WTC11 (cell line): ENCODE data around the gene IQSEC1. TPM values are rescaled to one million over a fixed set of nuclear protein-coding genes. Genes with fewer than 3 reads are reported as not detected.
A peak's percentile ranks its signal among the peaks of the same experiment; 100 is the strongest.

Source experiments
- ATAC-seq: fragments of 200-7000 bp; cut with Tn5 transposase; 2 replicates; pipeline ENCODE4 v1.10.0; 2021; ENCODE audit warnings: mild to moderate bottlenecking, moderate library complexity
- CTCF ChIA-PET: fragments of 300-600 bp; sonication (Branson Sonifier 250); formaldehyde crosslinking; loops from one replicate; lab custom pipeline; 2021; ENCODE audit warnings: antibody characterized with exemption; lab: Charles Lee
- POLR2A ChIA-PET: fragments of 350-600 bp; sonication (Branson Sonifier 250); formaldehyde crosslinking; loops from one replicate; lab custom pipeline; 2021; ENCODE audit warnings: antibody characterized with exemption; lab: Charles Lee
- DNase-seq: peaks from one replicate; pipeline ENCODE4 v3.0.0; 2021; ENCODE audit warnings: low spot score
- H3K27ac Mint-ChIP-seq: 2 replicates; pipeline ENCODE4 v1.8.0; 2021; ENCODE audit warnings: mixed read lengths
- H3K27me3 Mint-ChIP-seq: 2 replicates; pipeline ENCODE4 v1.8.0; 2021; ENCODE audit warnings: low read depth, mild to moderate bottlenecking, moderate library complexity, mixed read lengths
- H3K36me3 Mint-ChIP-seq: 2 replicates; pipeline ENCODE4 v1.8.0; 2021; ENCODE audit warnings: mixed read lengths
- H3K4me1 Mint-ChIP-seq: 2 replicates; pipeline ENCODE4 v1.8.0; 2022; ENCODE audit warnings: mixed read lengths
- H3K4me3 Mint-ChIP-seq: 2 replicates; pipeline ENCODE4 v1.8.0; 2021; ENCODE audit warnings: mild to moderate bottlenecking, moderate library complexity, mixed read lengths
- H3K9me3 Mint-ChIP-seq: 2 replicates; pipeline ENCODE4 v1.8.0; 2021; ENCODE audit warnings: mixed read lengths
- CBFB ChIP-seq: sonication (generic); formaldehyde crosslinking; IDR thresholded peaks from 2 replicates; pipeline ENCODE4 v1.8.1; 2022; ENCODE audit warnings: mild to moderate bottlenecking, low read depth, missing genetic modification reagents
- CDX4 ChIP-seq: fragments of 250-450 bp; sonication (Bioruptor Pico); IDR thresholded peaks from 2 replicates; pipeline ENCODE4 v1.9.0; 2021; ENCODE audit warnings: moderate library complexity, mild to moderate bottlenecking, inconsistent platforms, borderline replicate concordance
- CREB1 ChIP-seq: sonication (generic); formaldehyde crosslinking; IDR thresholded peaks from 2 replicates; pipeline ENCODE4 v1.8.0; 2023; ENCODE audit warnings: mild to moderate bottlenecking, missing genetic modification reagents
- CREM ChIP-seq: sonication (generic); formaldehyde crosslinking; IDR thresholded peaks from 2 replicates; pipeline ENCODE4 v1.8.1; 2022; ENCODE audit warnings: mild to moderate bottlenecking, missing genetic modification reagents, moderate library complexity
- E2F4 ChIP-seq: sonication (generic); formaldehyde crosslinking; IDR thresholded peaks from 2 replicates; pipeline ENCODE4 v1.8.1; 2022; ENCODE audit warnings: low read depth, mild to moderate bottlenecking, moderate library complexity, missing genetic modification reagents, borderline replicate concordance
- E2F5 ChIP-seq: sonication (generic); formaldehyde crosslinking; IDR thresholded peaks from 2 replicates; pipeline ENCODE4 v1.8.1; 2022; ENCODE audit warnings: mild to moderate bottlenecking, moderate library complexity, missing genetic modification reagents
- ELF4 ChIP-seq: sonication (generic); formaldehyde crosslinking; IDR thresholded peaks from 2 replicates; pipeline ENCODE4 v1.8.1; 2022; ENCODE audit warnings: low read depth, mild to moderate bottlenecking, moderate library complexity, missing genetic modification reagents
- FOXP1 ChIP-seq: sonication (generic); formaldehyde crosslinking; IDR thresholded peaks from 2 replicates; pipeline ENCODE4 v1.8.0; 2022; ENCODE audit warnings: missing genetic modification reagents, mild to moderate bottlenecking, moderate library complexity, borderline replicate concordance
- GABPB1 ChIP-seq: sonication (generic); formaldehyde crosslinking; IDR thresholded peaks from 2 replicates; pipeline ENCODE4 v1.8.1; 2023; ENCODE audit warnings: mild to moderate bottlenecking, missing genetic modification reagents
- HMGA2 ChIP-seq: fragments of 250-450 bp; sonication (Bioruptor Pico); IDR thresholded peaks from 2 replicates; pipeline ENCODE4 v1.4.0; 2021; ENCODE audit warnings: mild to moderate bottlenecking, moderate library complexity
- MAX ChIP-seq: sonication (generic); formaldehyde crosslinking; IDR thresholded peaks from 2 replicates; pipeline ENCODE4 v1.8.0; 2022; ENCODE audit warnings: mild to moderate bottlenecking, missing genetic modification reagents
- NR2C2 ChIP-seq: sonication (generic); formaldehyde crosslinking; IDR thresholded peaks from 2 replicates; pipeline ENCODE4 v1.8.0; 2022; ENCODE audit warnings: mild to moderate bottlenecking, missing genetic modification reagents
- NR3C1 ChIP-seq: sonication (generic); formaldehyde crosslinking; conservative IDR thresholded peaks from 2 replicates; pipeline ENCODE4 v1.8.1; 2023; ENCODE audit warnings: low read depth, mild to moderate bottlenecking, missing genetic modification reagents
- SMAD3 ChIP-seq: sonication (generic); formaldehyde crosslinking; IDR thresholded peaks from 2 replicates; pipeline ENCODE4 v1.8.0; 2022; ENCODE audit warnings: missing genetic modification reagents, mild to moderate bottlenecking, borderline replicate concordance
- SMAD4 ChIP-seq: sonication (generic); formaldehyde crosslinking; IDR thresholded peaks from 2 replicates; pipeline ENCODE4 v1.8.0; 2022; ENCODE audit warnings: mild to moderate bottlenecking, missing genetic modification reagents
- SOX15 ChIP-seq: fragments of 250-450 bp; sonication (Bioruptor Pico); IDR thresholded peaks from 2 replicates; pipeline ENCODE4 v1.9.0; 2021; ENCODE audit warnings: mild to moderate bottlenecking
- ZNF232 ChIP-seq: sonication (generic); formaldehyde crosslinking; IDR thresholded peaks from 2 replicates; pipeline ENCODE4 v1.8.0; 2022; ENCODE audit warnings: mild to moderate bottlenecking, missing genetic modification reagents
- ZNF396 ChIP-seq: fragments of 250-450 bp; sonication (Bioruptor Pico); IDR thresholded peaks from 2 replicates; pipeline ENCODE4 v1.8.0; 2021; ENCODE audit warnings: mild to moderate bottlenecking, moderate library complexity, borderline replicate concordance
- ZNF532 ChIP-seq: fragments of 250-450 bp; sonication (Bioruptor Pico); IDR thresholded peaks from 2 replicates; pipeline ENCODE4 v1.9.0; 2021; ENCODE audit warnings: mild to moderate bottlenecking, borderline replicate concordance
- total RNA-seq: library from RNA; stranded (reverse); gene quantifications from 3 replicates; pipeline ENCODE4 v1.2.3, GENCODE V29; 2021

IQSEC1 gene
- total RNA-seq, 1 experiment from 2014 or later: 35.0 TPM

- Mint-ChIP-seq H3K4me1 (peaks cover 38% of the 10 kb centered on the region), H3K4me3 (no peak overlapping the region), H3K27ac (peak overlapping the region; percentile 62), H3K36me3 (no peaks in the 10 kb centered on the region), H3K9me3 (no peaks in the 10 kb centered on the region), H3K27me3 (no peaks in the 10 kb centered on the region)
- ChIA-PET POLR2A (no interaction called here), CTCF (interaction anchor here (1.1 to 4.3 kb wide), 4 partner anchors 9 to 79 kb away, joined by 3 to 15 read pairs (median 6); no protein-coding TSS in a partner anchor)
- ATAC-seq: no peak
- TF ChIP-seq SMAD3 (CRISPR knock-in tag) (no peak), HMGA2 (CRISPR knock-in tag) (no peak)
- TF ChIP-seq, all 79 proteins: peak for 0
- no peak for DNase-seq
These were observed 60.1 kb downstream of the IQSEC1 start for GRCh38 chr3:13013151-13013561.

- H3K9me3 Mint-ChIP-seq: no peaks in the 10 kb centered on the region
- TF ChIP-seq CREB1 (CRISPR knock-in tag): no peak
- no peak for TF ChIP-seq CDX4
- no peak for TF ChIP-seq FOXP1 (CRISPR knock-in tag)
- TF ChIP-seq ELF4 (CRISPR knock-in tag): no peak
- ATAC-seq: no peak
- CTCF ChIA-PET: interaction anchor here (0.9 to 4.3 kb wide), 6 partner anchors 10 to 80 kb away, joined by 3 to 15 read pairs (median 4); no protein-coding TSS in a partner anchor
- peaks cover 29% of the 10 kb centered on the region for H3K4me1 Mint-ChIP-seq
- no peaks in the 10 kb centered on the region for H3K27me3 Mint-ChIP-seq
- H3K27ac Mint-ChIP-seq: no peak overlapping the region; the same call in 1 of the 2 replicates
- no peak for DNase-seq
- H3K36me3 Mint-ChIP-seq: no peaks in the 10 kb centered on the region
- POLR2A ChIA-PET: interaction anchor here (0.6 kb wide), 1 partner anchor 160 kb away, joined by 3 read pairs; no protein-coding TSS in a partner anchor
- H3K4me3 Mint-ChIP-seq: no peak overlapping the region
These were observed 61.0 kb downstream of the IQSEC1 start for GRCh38 chr3:13012221-13012691.

GRCh38 chr3:13011573-13012220 lies 61.5 kb downstream of the IQSEC1 start:
- Mint-ChIP-seq H3K9me3 (no peaks in the 10 kb centered on the region), H3K27me3 (no peaks in the 10 kb centered on the region), H3K36me3 (no peaks in the 10 kb centered on the region), H3K4me1 (peaks cover 25% of the 10 kb centered on the region), H3K27ac (no peak overlapping the region), H3K4me3 (no peak overlapping the region)
- ATAC-seq: peak; percentile 31
- no peak for DNase-seq
- CTCF ChIA-PET: interaction anchor here (0.9 to 4.3 kb wide), 4 partner anchors 16 to 80 kb away, joined by 3 to 15 read pairs (median 7); no protein-coding TSS in a partner anchor
- POLR2A ChIA-PET: interaction anchor here (0.6 kb wide), 1 partner anchor 160 kb away, joined by 3 read pairs; no protein-coding TSS in a partner anchor
- TF ChIP-seq SOX15 (CRISPR knock-in tag): no peak
- TF ChIP-seq E2F4 (CRISPR knock-in tag): no peak
- no peak for TF ChIP-seq CBFB

GRCh38 chr3:13010780-13011572 lies 62.3 kb downstream of the IQSEC1 start:
- no peaks in the 10 kb centered on the region for H3K36me3 Mint-ChIP-seq
- H3K4me3 Mint-ChIP-seq: no peak overlapping the region
- CTCF ChIA-PET: interaction anchor here (0.9 to 4.3 kb wide), 5 partner anchors 11 to 81 kb away, joined by 3 to 15 read pairs (median 3); no protein-coding TSS in a partner anchor
- POLR2A ChIA-PET: no interaction called here
- no peaks in the 10 kb centered on the region for H3K9me3 Mint-ChIP-seq
- H3K27me3 Mint-ChIP-seq: no peaks in the 10 kb centered on the region
- ATAC-seq (no peak), DNase-seq (no peak)
- H3K4me1 Mint-ChIP-seq: peaks cover 18% of the 10 kb centered on the region
- no peak overlapping the region for H3K27ac Mint-ChIP-seq
- TF ChIP-seq ZNF396 (CRISPR knock-in tag) (no peak), MAX (CRISPR knock-in tag) (no peak), E2F5 (no peak), GABPB1 (no peak), NR2C2 (CRISPR knock-in tag) (no peak), SMAD4 (CRISPR knock-in tag) (no peak), ZNF232 (CRISPR knock-in tag) (no peak), CREM (no peak), NR3C1 (no peak), ZNF532 (CRISPR knock-in tag) (no peak)
